GM12801 (cell line): Measurements from ENCODE around the gene CPXM2.

ENCODE experiments used
- CTCF ChIP-seq: IDR thresholded peaks from one replicate; pipeline ENCODE4 v1.5.1; 2011; ENCODE audit warnings: control low read depth; ENCODE audit not compliant: insufficient read length; ENCODE audit errors: extremely low read depth

CPXM2 gene

GRCh38 chr10:123855008-123855684 is 36.5 kb downstream of the CPXM2 start:
- no peak for TF ChIP-seq CTCF

- no peak for TF ChIP-seq CTCF
Measured at GRCh38 chr10:123854498-123854897, 37.1 kb downstream of the CPXM2 start.

GRCh38 chr10:123854003-123854402 is 37.6 kb downstream of the CPXM2 start:
- no peak for TF ChIP-seq CTCF

GRCh38 chr10:123852411-123852951 is 39.1 kb downstream of the CPXM2 start:
- TF ChIP-seq CTCF, result no peak

- no peak for TF ChIP-seq CTCF
Measured at GRCh38 chr10:123848564-123849457, 42.8 kb downstream of the CPXM2 start.

- no peak for TF ChIP-seq CTCF
Measured at GRCh38 chr10:123847686-123848432, 43.7 kb downstream of the CPXM2 start.

- no peak for TF ChIP-seq CTCF
Measured at GRCh38 chr10:123843835-123844234, 47.8 kb downstream of the CPXM2 start.
